ENCODE results near the gene TSHZ1.

The TSHZ1 gene

GRCh38 chr18:75275226-75275625 is 64.6 kb downstream of the TSHZ1 start:
- DNase-seq (ENCODE audit: low read depth) = no peak

GRCh38 chr18:75276818-75277609 is 66.4 kb downstream of the TSHZ1 start:
- DNase-seq (ENCODE audit: low read depth) = peak; percentile 49

GRCh38 chr18:75277610-75277928 is 67.0 kb downstream of the TSHZ1 start:
- DNase-seq (ENCODE audit: low read depth) = no peak

- no peak for DNase-seq (ENCODE audit: low read depth)
These were observed 68.8 kb downstream of the TSHZ1 start for GRCh38 chr18:75279381-75279780.

DNA sequence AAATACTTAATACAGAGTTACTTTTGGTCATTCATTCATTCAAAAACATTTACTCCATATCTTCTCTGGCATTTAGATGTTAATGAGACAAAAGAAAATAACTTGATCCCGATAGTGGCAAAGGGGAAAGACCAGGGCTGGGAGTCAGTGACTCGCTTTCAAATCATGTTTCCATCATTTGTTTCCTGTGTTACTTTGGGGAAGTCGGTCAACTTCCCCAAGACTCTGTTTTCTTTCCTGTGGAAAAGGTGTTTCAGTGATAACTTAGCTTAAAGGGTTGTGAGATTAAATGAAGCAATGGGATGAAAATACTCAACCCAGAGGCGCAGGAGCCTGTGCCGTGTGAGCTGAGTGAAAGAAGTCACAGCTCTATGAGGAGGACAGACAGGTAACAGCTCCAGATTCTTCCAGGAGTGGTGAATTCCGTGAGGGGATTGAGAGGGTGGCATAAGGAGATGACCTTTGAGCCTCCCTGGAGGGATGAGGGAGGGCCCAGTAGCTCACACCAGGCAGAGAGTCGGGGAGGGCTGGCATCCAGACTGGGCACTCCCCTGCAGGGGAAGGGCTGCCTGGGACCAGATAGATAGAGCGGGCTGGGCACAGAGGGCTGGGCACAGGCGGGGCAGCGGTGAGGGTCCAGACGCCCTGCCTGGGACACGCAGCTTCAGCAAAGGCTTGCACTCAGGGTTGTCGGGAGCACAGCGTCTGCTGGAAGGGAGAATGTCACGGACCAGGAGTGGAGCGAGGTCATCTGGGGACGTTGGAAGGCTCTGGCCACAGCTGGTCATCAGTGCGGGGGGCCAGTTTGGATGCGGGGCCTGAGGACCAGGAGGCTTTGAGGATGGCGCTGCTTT is 70.1 kb downstream of the TSHZ1 start:
- no peak for DNase-seq (ENCODE audit: low read depth)

- DNase-seq (ENCODE audit: low read depth) = no peak
These were observed 72.1 kb downstream of the TSHZ1 start for GRCh38 chr18:75282746-75283145.

GRCh38 chr18:75283731-75284130 is 73.1 kb downstream of the TSHZ1 start:
- DNase-seq (ENCODE audit: low read depth) = no peak

- DNase-seq (ENCODE audit: low read depth) = no peak
These were observed 74.0 kb downstream of the TSHZ1 start for GRCh38 chr18:75284566-75284965.

- DNase-seq (ENCODE audit: low read depth) = no peak
These were observed 75.3 kb downstream of the TSHZ1 start for GRCh38 chr18:75285876-75286275.

DNA sequence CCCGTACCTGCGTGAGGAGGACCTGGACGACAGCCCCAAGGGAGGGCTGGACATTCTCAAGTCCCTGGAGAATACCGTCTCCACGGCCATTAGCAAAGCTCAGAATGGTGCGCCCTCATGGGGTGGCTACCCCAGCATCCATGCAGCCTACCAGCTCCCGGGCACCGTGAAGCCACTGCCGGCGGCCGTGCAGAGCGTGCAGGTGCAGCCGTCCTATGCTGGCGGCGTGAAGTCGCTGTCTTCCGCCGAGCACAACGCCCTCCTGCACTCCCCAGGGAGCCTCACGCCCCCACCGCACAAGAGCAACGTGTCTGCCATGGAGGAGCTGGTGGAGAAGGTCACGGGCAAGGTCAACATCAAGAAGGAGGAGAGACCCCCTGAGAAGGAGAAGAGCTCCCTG is 76.4 kb downstream of the TSHZ1 start:
- no peak for DNase-seq (ENCODE audit: low read depth)

DNA sequence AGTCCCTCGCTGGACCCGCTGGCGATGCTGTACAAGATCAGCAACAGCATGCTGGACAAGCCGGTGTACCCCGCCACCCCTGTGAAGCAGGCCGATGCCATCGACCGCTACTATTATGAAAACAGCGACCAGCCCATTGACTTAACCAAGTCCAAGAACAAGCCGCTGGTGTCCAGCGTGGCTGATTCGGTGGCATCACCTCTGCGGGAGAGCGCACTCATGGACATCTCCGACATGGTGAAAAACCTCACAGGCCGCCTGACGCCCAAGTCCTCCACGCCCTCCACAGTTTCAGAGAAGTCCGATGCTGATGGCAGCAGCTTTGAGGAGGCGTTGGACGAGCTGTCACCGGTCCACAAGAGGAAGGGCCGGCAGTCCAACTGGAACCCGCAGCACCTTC is 77.1 kb downstream of the TSHZ1 start:
- no peak for DNase-seq (ENCODE audit: low read depth)

DNA sequence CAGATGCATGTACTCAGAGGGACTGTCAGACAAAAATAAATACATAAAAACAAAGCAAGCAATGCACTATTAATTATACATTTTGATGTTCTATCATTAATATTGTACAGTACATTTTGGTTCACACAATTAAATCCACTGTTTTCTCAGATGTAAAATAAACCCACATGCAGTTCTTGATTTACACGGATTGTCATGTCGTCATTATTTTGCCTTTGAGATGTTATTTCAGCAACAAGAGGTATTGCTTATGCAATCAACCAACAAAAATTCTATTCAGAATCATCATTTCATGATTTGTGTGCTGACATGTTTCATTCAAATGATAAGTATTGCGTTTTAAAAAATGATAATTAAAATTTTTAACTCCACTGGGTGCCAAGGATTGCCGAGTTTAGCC is 79.2 kb downstream of the TSHZ1 start:
- DNase-seq (ENCODE audit: low read depth) = no peak

GRCh38 chr18:75290737-75291358 is 80.3 kb downstream of the TSHZ1 start:
- no peak for DNase-seq (ENCODE audit: low read depth)

DNA sequence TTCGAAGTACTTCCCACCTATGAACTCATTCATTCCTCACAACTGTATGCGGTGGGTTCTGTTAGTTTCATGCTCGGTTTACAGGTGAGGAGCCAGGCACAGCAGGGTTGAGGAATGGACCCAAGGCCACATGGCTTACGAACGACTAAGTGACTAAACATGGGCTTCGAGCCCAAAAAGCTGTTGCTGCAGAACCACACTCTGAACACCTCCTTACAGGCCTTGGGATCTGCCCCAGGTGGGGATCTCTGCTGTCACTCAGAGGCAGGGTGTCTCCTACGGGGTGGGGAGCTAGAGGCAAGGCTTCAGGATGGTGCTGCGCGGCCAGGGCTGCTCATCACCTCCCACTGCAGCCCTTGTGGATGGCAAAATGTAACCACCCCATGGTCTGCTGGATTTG is 80.9 kb downstream of the TSHZ1 start:
- no peak for DNase-seq (ENCODE audit: low read depth)

- DNase-seq (ENCODE audit: low read depth) = no peak
These were observed 83.0 kb downstream of the TSHZ1 start for GRCh38 chr18:75293591-75293990.

DNA sequence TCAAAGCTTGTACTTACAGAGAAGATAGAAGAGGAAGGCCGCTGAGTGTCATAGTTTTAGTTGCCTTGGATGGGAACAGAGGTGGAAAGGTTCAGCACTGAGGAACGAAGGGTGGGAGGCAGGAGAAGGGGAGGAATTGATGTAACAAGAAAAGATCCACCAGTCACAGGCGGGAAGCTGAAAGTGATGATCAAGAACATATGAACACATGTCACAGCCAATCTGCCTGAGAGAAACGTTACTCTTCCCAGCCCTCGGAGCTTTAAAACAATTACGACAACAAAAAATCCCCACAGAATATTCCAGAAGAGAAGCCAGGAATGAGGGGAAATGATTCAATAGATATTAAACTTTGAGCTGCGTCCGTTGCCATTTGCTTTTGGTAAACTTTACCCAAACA is 87.1 kb downstream of the TSHZ1 start:
- DNase-seq (ENCODE audit: low read depth) = no peak

- no peak for DNase-seq (ENCODE audit: low read depth)
These were observed 94.3 kb downstream of the TSHZ1 start for GRCh38 chr18:75304678-75305557.

GRCh38 chr18:75305984-75306383 is 95.4 kb downstream of the TSHZ1 start:
- DNase-seq (ENCODE audit: low read depth) = no peak

- no peak for DNase-seq (ENCODE audit: low read depth)
These were observed 96.9 kb downstream of the TSHZ1 start for GRCh38 chr18:75307530-75307929.

- DNase-seq (ENCODE audit: low read depth) = no peak
These were observed 99.0 kb downstream of the TSHZ1 start for GRCh38 chr18:75309564-75309963.

- DNase-seq (ENCODE audit: low read depth) = no peak
These were observed 103.5 kb downstream of the TSHZ1 start for GRCh38 chr18:75314117-75314516.

GRCh38 chr18:75314606-75315005 is 104.0 kb downstream of the TSHZ1 start:
- DNase-seq (ENCODE audit: low read depth) = no peak

Data from GM04503 (cell line).